ENCODE measurements around the gene SLC39A6.
"Not testable (repeated sequence)": the region's sequence is repeated elsewhere in the genome, so short reads cannot be mapped to it uniquely, and the experiment has no call there.

The SLC39A6 gene

DNA sequence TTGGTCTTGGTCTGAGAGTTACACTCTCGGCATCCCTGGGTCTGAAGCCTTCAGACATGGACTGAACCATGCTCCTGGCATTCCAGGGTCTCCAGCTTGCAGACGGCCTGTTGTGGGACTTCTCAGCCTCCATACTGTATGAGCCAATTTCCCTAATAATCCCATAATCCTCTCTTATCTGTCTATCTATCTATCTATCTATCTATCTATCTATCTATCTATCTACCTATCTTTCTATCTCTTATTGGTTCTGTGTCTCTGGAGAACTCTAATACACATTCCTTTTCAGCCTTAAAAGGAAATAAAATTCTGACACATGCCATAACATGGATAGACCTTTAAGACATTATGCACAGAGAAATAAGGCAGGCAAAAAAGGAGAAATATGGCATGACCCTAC lies 24.4 kb downstream of the SLC39A6 start:
- H3K9ac ChIP-seq (ENCODE audit: low read depth in 1 of 2, low read length in 2 of 2) = no peak overlapping the region

DNA sequence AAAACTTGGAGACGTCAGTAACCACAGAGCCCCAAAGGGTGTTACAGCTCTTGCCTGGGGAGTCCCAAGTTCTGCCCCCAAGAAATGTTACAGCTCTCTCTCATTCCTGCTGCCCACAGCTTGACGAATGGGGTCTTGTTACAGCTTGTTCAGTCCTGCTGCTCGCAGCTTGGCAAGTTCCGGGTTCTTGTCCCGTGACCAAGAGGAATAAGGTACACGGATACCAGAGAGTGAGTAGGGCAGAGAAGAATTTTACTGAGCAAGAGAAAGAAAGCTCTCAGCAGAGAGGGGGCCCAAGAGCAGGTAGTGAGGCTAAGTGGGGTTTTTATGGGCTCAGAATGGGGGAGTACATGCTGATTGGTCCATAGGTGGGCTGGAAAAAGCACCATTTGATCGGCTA lies 27.2 kb downstream of the SLC39A6 start:
- Histone ChIP-seq H3K4me3 (ENCODE audit: low read length in 2 of 2) (no peak overlapping the region), H3K36me3 (ENCODE audit: control insufficient read depth in 2 of 2, insufficient read depth in 2 of 2, low read length in 2 of 2) (no peaks in the 10 kb centered on the region), H3K27me3 (ENCODE audit: control insufficient read depth in 2 of 2, insufficient read depth in 2 of 2, low read length in 2 of 2) (peaks cover 0 to 3% of the 10 kb centered on the region in 2 donors), H3K4me1 (ENCODE audit: control insufficient read depth in 2 of 2, insufficient read depth in 2 of 2, low read length in 2 of 2) (no peaks in the 10 kb centered on the region), H3K9ac (ENCODE audit: low read depth in 1 of 2, low read length in 2 of 2) (no peak overlapping the region), H3K9me3 (ENCODE audit: control insufficient read depth in 2 of 2, low read length in 2 of 2) (peaks cover 0 to 3% of the 10 kb centered on the region in 2 donors), H3K27ac (ENCODE audit: low read depth in 2 of 2, low read length in 2 of 2) (no peak overlapping the region)

More for the DNA sequence above, 24.4 kb downstream of the SLC39A6 start:
- H3K27ac ChIP-seq (ENCODE audit: low read depth in 2 of 2, low read length in 2 of 2) = no peak overlapping the region
- peaks cover 0 to 3% of the 10 kb centered on the region in 2 donors for H3K36me3 ChIP-seq (ENCODE audit: control insufficient read depth in 2 of 2, insufficient read depth in 2 of 2, low read length in 2 of 2)
- H3K9me3 ChIP-seq (ENCODE audit: control insufficient read depth in 2 of 2, low read length in 2 of 2) = peaks cover 0 to 3% of the 10 kb centered on the region in 2 donors
- H3K4me1 ChIP-seq (ENCODE audit: control insufficient read depth in 2 of 2, insufficient read depth in 2 of 2, low read length in 2 of 2) = no peaks in the 10 kb centered on the region
- no peak overlapping the region for H3K4me3 ChIP-seq (ENCODE audit: low read length in 2 of 2)
- no peaks in the 10 kb centered on the region for H3K27me3 ChIP-seq (ENCODE audit: control insufficient read depth in 2 of 2, insufficient read depth in 2 of 2, low read length in 2 of 2)

DNA sequence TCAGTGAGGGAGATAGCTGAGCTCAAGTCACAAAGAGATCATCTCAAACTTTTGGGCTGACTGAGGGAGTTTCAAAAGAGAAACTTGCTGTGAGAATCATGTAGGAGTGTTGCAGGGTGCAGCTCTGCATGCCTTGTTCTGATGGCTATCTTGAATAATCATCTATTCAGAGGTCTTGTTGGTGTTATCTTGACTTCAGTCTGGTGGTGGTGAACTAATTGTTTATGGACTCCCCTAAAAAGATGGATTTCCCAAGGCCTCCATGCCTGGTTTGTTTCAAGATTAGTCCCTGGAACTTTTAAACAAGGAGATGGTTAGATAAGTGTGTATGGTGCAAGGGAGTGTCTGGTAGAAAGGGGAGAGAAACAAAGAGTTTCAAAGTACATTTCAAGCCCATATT lies 29.8 kb downstream of the SLC39A6 start:
- Histone ChIP-seq H3K4me3 (ENCODE audit: low read length in 2 of 2) (no peak overlapping the region), H3K9ac (ENCODE audit: low read depth in 1 of 2, low read length in 2 of 2) (no peak overlapping the region), H3K27me3 (ENCODE audit: control insufficient read depth in 2 of 2, insufficient read depth in 2 of 2, low read length in 2 of 2) (peaks cover 0 to 3% of the 10 kb centered on the region in 2 donors), H3K27ac (ENCODE audit: low read depth in 2 of 2, low read length in 2 of 2) (no peak overlapping the region), H3K9me3 (ENCODE audit: control insufficient read depth in 2 of 2, low read length in 2 of 2) (peaks cover 0 to 3% of the 10 kb centered on the region in 2 donors), H3K36me3 (ENCODE audit: control insufficient read depth in 2 of 2, insufficient read depth in 2 of 2, low read length in 2 of 2) (no peaks in the 10 kb centered on the region), H3K4me1 (ENCODE audit: control insufficient read depth in 2 of 2, insufficient read depth in 2 of 2, low read length in 2 of 2) (no peaks in the 10 kb centered on the region)

DNA sequence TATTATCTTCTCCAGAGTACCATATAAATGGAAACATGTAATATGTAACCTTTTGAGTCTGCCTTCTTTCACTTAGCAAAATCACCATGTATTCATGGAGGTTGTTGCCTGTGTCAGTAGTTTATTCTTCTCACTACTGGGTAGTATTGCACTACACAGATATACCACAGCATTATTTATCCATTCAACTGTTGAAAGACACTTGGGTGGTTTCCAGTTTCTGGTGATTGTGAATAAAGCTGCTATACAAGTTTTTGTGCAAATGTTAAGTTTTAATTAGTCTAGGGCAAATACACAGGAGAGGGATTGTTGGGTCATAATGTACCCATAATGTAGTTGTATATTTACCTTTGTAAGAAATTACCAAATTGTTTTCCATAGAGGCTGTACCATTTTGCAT lies 32.2 kb downstream of the SLC39A6 start:
- no peaks in the 10 kb centered on the region for H3K36me3 ChIP-seq (ENCODE audit: control insufficient read depth in 2 of 2, insufficient read depth in 2 of 2, low read length in 2 of 2)
- H3K27ac ChIP-seq (ENCODE audit: low read depth in 2 of 2, low read length in 2 of 2) = no peak overlapping the region
- H3K4me3 ChIP-seq (ENCODE audit: low read length in 2 of 2) = no peak overlapping the region
- peaks cover 0 to 3% of the 10 kb centered on the region in 2 donors for H3K27me3 ChIP-seq (ENCODE audit: control insufficient read depth in 2 of 2, insufficient read depth in 2 of 2, low read length in 2 of 2)
- no peaks in the 10 kb centered on the region for H3K9me3 ChIP-seq (ENCODE audit: control insufficient read depth in 2 of 2, low read length in 2 of 2)
- no peaks in the 10 kb centered on the region for H3K4me1 ChIP-seq (ENCODE audit: control insufficient read depth in 2 of 2, insufficient read depth in 2 of 2, low read length in 2 of 2)
- no peak overlapping the region for H3K9ac ChIP-seq (ENCODE audit: low read depth in 1 of 2, low read length in 2 of 2)

DNA sequence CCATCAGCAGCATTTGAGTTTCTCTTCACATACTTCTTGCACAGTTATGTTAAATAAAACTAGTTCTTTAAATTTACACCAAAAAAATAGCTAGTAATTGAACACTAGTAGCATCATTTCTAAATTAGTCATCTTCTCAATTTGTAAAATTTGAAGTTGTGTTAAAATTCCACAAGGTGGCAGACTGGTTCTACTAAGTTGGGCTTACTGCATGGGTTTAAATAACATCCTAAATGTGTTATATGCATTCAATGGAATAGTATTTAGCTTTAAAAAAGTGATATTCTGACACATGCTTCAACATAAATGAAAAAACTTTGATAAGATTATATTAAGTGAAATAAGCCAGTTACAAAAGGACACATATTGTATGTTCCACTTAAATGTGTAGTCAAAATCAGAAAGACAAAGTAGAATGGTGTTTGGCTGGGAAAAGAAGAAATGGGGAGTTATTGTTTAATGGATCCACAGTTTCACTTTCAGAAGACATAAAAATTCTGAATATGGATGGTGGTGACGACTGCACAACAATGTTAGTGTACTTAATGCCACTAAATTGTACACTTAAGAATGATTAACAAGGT lies 33.1 kb downstream of the SLC39A6 start:
- no peaks in the 10 kb centered on the region for H3K36me3 ChIP-seq (ENCODE audit: control insufficient read depth in 2 of 2, insufficient read depth in 2 of 2, low read length in 2 of 2)
- H3K4me3 ChIP-seq (ENCODE audit: low read length in 2 of 2) = no peak overlapping the region
- H3K9me3 ChIP-seq (ENCODE audit: control insufficient read depth in 2 of 2, low read length in 2 of 2) = no peaks in the 10 kb centered on the region
- no peak overlapping the region for H3K9ac ChIP-seq (ENCODE audit: low read depth in 1 of 2, low read length in 2 of 2)
- H3K27ac ChIP-seq (ENCODE audit: low read depth in 2 of 2, low read length in 2 of 2) = no peak overlapping the region
- H3K4me1 ChIP-seq (ENCODE audit: control insufficient read depth in 2 of 2, insufficient read depth in 2 of 2, low read length in 2 of 2) = no peaks in the 10 kb centered on the region
- H3K27me3 ChIP-seq (ENCODE audit: control insufficient read depth in 2 of 2, insufficient read depth in 2 of 2, low read length in 2 of 2) = peaks cover 0 to 3% of the 10 kb centered on the region in 2 donors

DNA sequence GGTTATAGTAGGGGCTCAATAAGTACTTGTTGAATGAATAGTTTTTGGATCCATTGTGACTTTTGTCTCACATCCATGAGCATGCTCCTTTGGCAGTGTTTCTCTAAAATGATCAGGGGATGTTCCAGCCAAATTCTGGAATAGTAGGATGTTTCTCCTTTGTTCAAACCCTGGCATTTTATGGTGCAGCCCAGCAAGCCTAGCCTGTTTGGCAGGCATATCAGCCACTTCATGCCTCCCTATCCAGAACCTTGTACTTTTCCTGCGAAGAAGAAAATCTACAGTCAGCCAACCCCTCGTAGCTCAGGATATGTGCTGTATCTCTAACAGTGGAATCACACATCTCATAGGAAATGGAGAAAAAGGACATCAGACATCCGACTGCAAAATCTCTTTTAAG lies 34.7 kb downstream of the SLC39A6 start:
- H3K4me3 ChIP-seq (ENCODE audit: low read length in 2 of 2) = no peak overlapping the region
- no peak overlapping the region for H3K9ac ChIP-seq (ENCODE audit: low read depth in 1 of 2, low read length in 2 of 2)
- H3K9me3 ChIP-seq (ENCODE audit: control insufficient read depth in 2 of 2, low read length in 2 of 2) = no peaks in the 10 kb centered on the region
- peaks cover 0 to 3% of the 10 kb centered on the region in 2 donors for H3K27me3 ChIP-seq (ENCODE audit: control insufficient read depth in 2 of 2, insufficient read depth in 2 of 2, low read length in 2 of 2)
- no peak overlapping the region for H3K27ac ChIP-seq (ENCODE audit: low read depth in 2 of 2, low read length in 2 of 2)
- no peaks in the 10 kb centered on the region for H3K4me1 ChIP-seq (ENCODE audit: control insufficient read depth in 2 of 2, insufficient read depth in 2 of 2, low read length in 2 of 2)
- H3K36me3 ChIP-seq (ENCODE audit: control insufficient read depth in 2 of 2, insufficient read depth in 2 of 2, low read length in 2 of 2) = no peaks in the 10 kb centered on the region

DNA sequence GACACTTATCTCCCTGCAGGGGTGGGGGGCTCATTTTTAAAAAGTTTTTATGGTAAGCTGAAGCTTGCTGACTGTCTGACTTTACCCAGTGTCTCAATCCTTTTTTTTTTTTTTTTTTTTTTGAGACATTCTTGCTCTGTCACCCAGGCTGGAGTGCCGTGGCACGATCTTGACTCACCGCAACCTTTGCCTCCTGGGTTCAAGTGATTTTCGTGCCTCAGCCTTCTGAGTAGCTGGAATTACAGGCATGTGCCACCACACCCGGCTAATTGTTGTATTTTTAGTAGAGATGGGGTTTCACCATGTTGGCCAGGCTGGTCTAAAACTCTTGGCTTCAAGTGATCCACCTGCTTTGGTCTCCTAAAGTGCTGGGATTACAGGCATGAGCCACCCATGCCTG lies 37.0 kb downstream of the SLC39A6 start:
- H3K4me3 ChIP-seq (ENCODE audit: low read length in 2 of 2); H3K9me3 ChIP-seq (ENCODE audit: control insufficient read depth in 2 of 2, low read length in 2 of 2); H3K27me3 ChIP-seq (ENCODE audit: control insufficient read depth in 2 of 2, insufficient read depth in 2 of 2, low read length in 2 of 2); H3K27ac ChIP-seq (ENCODE audit: low read depth in 2 of 2, low read length in 2 of 2); H3K4me1 ChIP-seq (ENCODE audit: control insufficient read depth in 2 of 2, insufficient read depth in 2 of 2, low read length in 2 of 2); H3K9ac ChIP-seq (ENCODE audit: low read depth in 1 of 2, low read length in 2 of 2); H3K36me3 ChIP-seq (ENCODE audit: control insufficient read depth in 2 of 2, insufficient read depth in 2 of 2, low read length in 2 of 2): not testable (repeated sequence)

DNA sequence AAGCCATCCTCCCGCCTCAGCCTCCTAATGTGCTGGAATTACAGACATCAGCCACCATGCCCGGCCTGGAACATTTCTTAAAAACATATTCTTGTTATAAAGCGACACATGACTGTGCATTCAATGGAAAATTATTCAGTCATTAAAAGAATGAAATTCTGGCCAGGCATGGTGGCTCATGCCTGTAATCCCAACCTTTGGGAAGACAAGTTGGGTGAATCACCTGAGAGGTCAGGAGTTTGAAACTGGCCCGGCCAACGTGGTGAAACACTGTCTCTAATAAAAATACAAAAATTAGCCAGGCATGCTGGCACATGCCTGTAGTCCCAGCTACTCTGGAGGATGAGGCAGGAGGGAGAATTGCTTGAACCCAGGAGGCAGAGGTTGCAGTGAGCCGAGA lies 40.1 kb downstream of the SLC39A6 start:
- Histone ChIP-seq H3K27me3 (ENCODE audit: control insufficient read depth in 2 of 2, insufficient read depth in 2 of 2, low read length in 2 of 2) (no peaks in the 10 kb centered on the region), H3K36me3 (ENCODE audit: control insufficient read depth in 2 of 2, insufficient read depth in 2 of 2, low read length in 2 of 2) (no peaks in the 10 kb centered on the region), H3K4me1 (ENCODE audit: control insufficient read depth in 2 of 2, insufficient read depth in 2 of 2, low read length in 2 of 2) (no peaks in the 10 kb centered on the region), H3K9me3 (ENCODE audit: control insufficient read depth in 2 of 2, low read length in 2 of 2) (no peaks in the 10 kb centered on the region), H3K9ac (ENCODE audit: low read depth in 1 of 2, low read length in 2 of 2) (no peak overlapping the region), H3K27ac (ENCODE audit: low read depth in 2 of 2, low read length in 2 of 2) (no peak overlapping the region), H3K4me3 (ENCODE audit: low read length in 2 of 2) (no peak overlapping the region)

DNA sequence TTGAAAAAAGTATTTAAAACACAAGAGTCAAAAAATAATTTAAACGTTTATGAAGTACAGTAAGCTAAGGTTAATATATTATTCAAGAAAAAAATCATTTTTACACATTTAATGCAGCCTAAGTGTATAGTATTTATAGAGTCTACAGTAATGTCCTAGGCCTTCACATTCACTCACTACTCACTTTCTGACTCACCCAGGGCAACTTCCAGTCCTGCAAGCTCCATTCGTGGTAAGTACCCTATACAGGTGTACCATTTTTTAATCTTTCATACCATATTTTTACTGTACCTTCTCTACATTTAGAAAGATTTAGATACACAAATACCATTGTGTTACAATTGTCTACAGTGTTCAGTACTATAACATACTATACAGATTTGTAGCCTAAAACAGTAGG lies 40.9 kb downstream of the SLC39A6 start:
- Histone ChIP-seq H3K4me3 (ENCODE audit: low read length in 2 of 2) (no peak overlapping the region), H3K9ac (ENCODE audit: low read depth in 1 of 2, low read length in 2 of 2) (no peak overlapping the region), H3K36me3 (ENCODE audit: control insufficient read depth in 2 of 2, insufficient read depth in 2 of 2, low read length in 2 of 2) (no peaks in the 10 kb centered on the region), H3K27me3 (ENCODE audit: control insufficient read depth in 2 of 2, insufficient read depth in 2 of 2, low read length in 2 of 2) (no peaks in the 10 kb centered on the region), H3K4me1 (ENCODE audit: control insufficient read depth in 2 of 2, insufficient read depth in 2 of 2, low read length in 2 of 2) (no peaks in the 10 kb centered on the region), H3K9me3 (ENCODE audit: control insufficient read depth in 2 of 2, low read length in 2 of 2) (no peaks in the 10 kb centered on the region), H3K27ac (ENCODE audit: low read depth in 2 of 2, low read length in 2 of 2) (no peak overlapping the region)

DNA sequence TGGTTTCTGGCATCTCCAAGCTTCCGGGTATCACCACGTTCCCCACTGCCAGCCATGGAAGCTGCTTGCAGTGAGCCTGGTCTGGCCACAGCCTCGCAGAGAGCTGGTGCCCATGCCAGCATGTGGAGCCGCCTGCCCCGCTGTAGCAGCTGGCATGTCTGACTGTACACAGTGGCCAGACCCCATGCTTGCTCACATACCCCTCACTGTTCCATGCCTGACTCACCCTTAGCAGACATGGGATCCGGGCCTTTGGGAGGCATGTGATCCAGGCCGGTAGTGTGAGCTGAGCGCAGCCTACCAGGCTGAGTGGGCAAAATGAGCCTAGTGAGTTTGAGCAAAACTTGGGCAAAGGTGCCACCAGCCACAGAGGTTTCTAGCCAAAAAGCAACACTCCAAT lies 43.0 kb downstream of the SLC39A6 start:
- H3K4me1 ChIP-seq (ENCODE audit: control insufficient read depth in 2 of 2, insufficient read depth in 2 of 2, low read length in 2 of 2) = no peaks in the 10 kb centered on the region
- no peak overlapping the region for H3K9ac ChIP-seq (ENCODE audit: low read depth in 1 of 2, low read length in 2 of 2)
- no peaks in the 10 kb centered on the region for H3K9me3 ChIP-seq (ENCODE audit: control insufficient read depth in 2 of 2, low read length in 2 of 2)
- no peaks in the 10 kb centered on the region for H3K27me3 ChIP-seq (ENCODE audit: control insufficient read depth in 2 of 2, insufficient read depth in 2 of 2, low read length in 2 of 2)
- no peak overlapping the region for H3K27ac ChIP-seq (ENCODE audit: low read depth in 2 of 2, low read length in 2 of 2)
- H3K4me3 ChIP-seq (ENCODE audit: low read length in 2 of 2) = no peak overlapping the region
- H3K36me3 ChIP-seq (ENCODE audit: control insufficient read depth in 2 of 2, insufficient read depth in 2 of 2, low read length in 2 of 2) = no peaks in the 10 kb centered on the region

DNA sequence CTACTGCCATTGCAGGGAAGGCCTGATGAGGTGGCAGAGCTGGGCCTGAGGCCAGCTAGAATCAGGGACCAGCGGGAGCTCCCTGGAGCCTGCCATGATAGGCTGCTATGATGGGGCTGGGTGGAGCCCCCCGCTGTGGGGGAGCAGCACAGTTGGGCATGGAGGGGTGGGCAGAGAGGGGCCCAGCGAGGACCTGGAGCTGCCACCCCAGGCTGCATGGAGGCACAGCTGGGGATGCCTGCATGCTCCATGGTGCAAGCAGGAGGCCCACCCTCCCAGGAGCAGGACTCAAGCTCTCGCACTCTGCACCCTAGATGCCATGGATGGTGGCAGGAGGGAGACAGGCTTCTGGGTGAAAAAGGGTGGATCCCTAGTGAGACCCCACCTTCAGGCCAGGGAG lies 43.9 kb downstream of the SLC39A6 start:
- H3K4me1 ChIP-seq (ENCODE audit: control insufficient read depth in 2 of 2, insufficient read depth in 2 of 2, low read length in 2 of 2) = no peaks in the 10 kb centered on the region
- H3K9me3 ChIP-seq (ENCODE audit: control insufficient read depth in 2 of 2, low read length in 2 of 2) = no peaks in the 10 kb centered on the region
- H3K27ac ChIP-seq (ENCODE audit: low read depth in 2 of 2, low read length in 2 of 2) = no peak overlapping the region
- no peaks in the 10 kb centered on the region for H3K36me3 ChIP-seq (ENCODE audit: control insufficient read depth in 2 of 2, insufficient read depth in 2 of 2, low read length in 2 of 2)
- H3K4me3 ChIP-seq (ENCODE audit: low read length in 2 of 2) = no peak overlapping the region
- no peaks in the 10 kb centered on the region for H3K27me3 ChIP-seq (ENCODE audit: control insufficient read depth in 2 of 2, insufficient read depth in 2 of 2, low read length in 2 of 2)
- H3K9ac ChIP-seq (ENCODE audit: low read depth in 1 of 2, low read length in 2 of 2) = no peak overlapping the region

Measured in mucosa of rectum (tissue), 2 donors.